Testis (tissue), 2 donors: ENCODE measurements around the gene IL6R.

ENCODE experiments used
- CTCF ChIP-seq, 3 experiments: fragments of 450-650 bp in 2 of 3; fragments of 200-600 bp in 1 of 3; sonication (generic) in 1 of 3; IDR thresholded peaks; one replicate each; pipeline ENCODE4 v1.5.1; 2016 to 2019; ENCODE audit warnings: antibody characterized with exemption in 3 of 3, mild to moderate bottlenecking in 2 of 3, moderate library complexity in 1 of 3
- POLR2A ChIP-seq: fragments of 450-650 bp; IDR thresholded peaks from one replicate; pipeline ENCODE4 v1.6.1; 2017; ENCODE audit warnings: antibody characterized with exemption, mild to moderate bottlenecking, moderate library complexity

- TF ChIP-seq CTCF (IDR thresholded peaks at IDR 0.05): no peak
- TF ChIP-seq POLR2A: no peak
Observed at GRCh38 chr1:154485910-154486496, 80.9 kb downstream of the IL6R start.
